K562 (cell line): ENCODE data around the gene ZNF275. TPM values are rescaled to one million over a fixed set of nuclear protein-coding genes. Genes with fewer than 3 reads are reported as not detected.
A peak's percentile ranks its signal among the peaks of the same experiment; 100 is the strongest.

Experiments
- BRD4 ChIP-seq: fragments of 200-600 bp; sonication (generic); IDR thresholded peaks from 2 replicates; pipeline ENCODE4 v1.6.1; 2017; ENCODE audit warnings: inconsistent platforms
- CBX1 ChIP-seq: sonication (generic); IDR thresholded peaks from 2 replicates; pipeline ENCODE4 v1.6.1; 2016; ENCODE audit warnings: antibody characterized with exemption, low read depth, mild to moderate bottlenecking
- ETV1 ChIP-seq: fragments of 450-650 bp; conservative IDR thresholded peaks from 2 replicates; pipeline ENCODE4 v1.6.1; 2016; ENCODE audit warnings: missing genetic modification characterization, control low read depth, low read depth, missing compliant biosample characterization
- FIP1L1 ChIP-seq: fragments of 200-400 bp; formaldehyde crosslinking; IDR thresholded peaks from 2 replicates; pipeline ENCODE4 v1.6.1; 2018; ENCODE audit warnings: mild to moderate bottlenecking, low read depth, low read length; ENCODE audit not compliant: poor library complexity, severe bottlenecking
- GTF2E2 ChIP-seq: fragments of 200-800 bp; sonication (Bioruptor generic); IDR thresholded peaks from 2 replicates; pipeline ENCODE4 v1.6.1; 2016; ENCODE audit warnings: missing genetic modification characterization, missing compliant biosample characterization
- ID3 ChIP-seq, 2 experiments: fragments of 250-450 bp in 1 of 2; fragments of 450-650 bp in 1 of 2; sonication (Bioruptor Pico) in 1 of 2; IDR thresholded peaks; 2 replicates each; pipeline versions ENCODE4 v1.6.1 to v1.8.0; 2016 to 2021; ENCODE audit warnings: mild to moderate bottlenecking in 2 of 2, moderate library complexity in 2 of 2, missing compliant biosample characterization in 1 of 2, missing genetic modification characterization in 1 of 2
- KDM1A ChIP-seq, 2 experiments: fragments of 450-650 bp; IDR thresholded peaks; 2 replicates each; pipeline ENCODE4 v1.6.1; 2016; ENCODE audit warnings: mild to moderate bottlenecking in 2 of 2
- MAFF ChIP-seq: IDR thresholded peaks from 2 replicates; pipeline ENCODE4 v1.6.1; 2012; ENCODE audit warnings: low read length, improper control_type of control experiment
- NR4A1 ChIP-seq, 2 experiments: fragments of 250-450 bp in 1 of 2; fragments of 450-650 bp in 1 of 2; sonication (Bioruptor Pico) in 1 of 2; IDR thresholded peaks; 2 replicates each; pipeline versions ENCODE4 v1.4.0 to v1.6.1; 2016 to 2020; ENCODE audit warnings: mild to moderate bottlenecking in 2 of 2, missing compliant biosample characterization in 1 of 2, missing genetic modification characterization in 1 of 2, moderate library complexity in 1 of 2
- POLR2A ChIP-seq: fragments of 450-650 bp; conservative IDR thresholded peaks from 2 replicates; pipeline ENCODE4 v1.6.1; 2016
- PTTG1 ChIP-seq: fragments of 450-650 bp; IDR thresholded peaks from 2 replicates; pipeline ENCODE4 v1.6.1; 2016; ENCODE audit warnings: low read depth, mild to moderate bottlenecking, missing genetic modification characterization, missing compliant biosample characterization
- RBM17 ChIP-seq: fragments of 200-400 bp; formaldehyde crosslinking; IDR thresholded peaks from 2 replicates; pipeline ENCODE4 v1.6.1; 2017; ENCODE audit warnings: low read depth, mild to moderate bottlenecking, low read length, borderline replicate concordance
- SAFB2 ChIP-seq: fragments of 200-400 bp; formaldehyde crosslinking; IDR thresholded peaks from 2 replicates; pipeline ENCODE4 v1.6.1; 2018; ENCODE audit warnings: borderline replicate concordance, low read length, low read depth, moderate library complexity; ENCODE audit not compliant: severe bottlenecking
- SMAD4 ChIP-seq: fragments of 250-450 bp; sonication (Bioruptor Pico); conservative IDR thresholded peaks from 2 replicates; pipeline ENCODE4 v1.8.0; 2021; ENCODE audit warnings: inconsistent platforms, mild to moderate bottlenecking, moderate library complexity
- SNAPC5 ChIP-seq: fragments of 250-450 bp; sonication (Bioruptor Pico); IDR thresholded peaks from 2 replicates; pipeline ENCODE4 v1.8.0; 2021; ENCODE audit warnings: moderate library complexity, mild to moderate bottlenecking, inconsistent platforms
- SREBF2 ChIP-seq: sonication (generic); formaldehyde crosslinking; IDR thresholded peaks from 2 replicates; pipeline ENCODE4 v1.4.0; 2020; ENCODE audit warnings: mild to moderate bottlenecking, missing genetic modification reagents
- USF2 ChIP-seq: sonication (generic); formaldehyde crosslinking; IDR thresholded peaks from 2 replicates; pipeline ENCODE4 v1.5.0; 2020; ENCODE audit warnings: missing genetic modification reagents
- ZBTB12 ChIP-seq: fragments of 250-450 bp; sonication (Bioruptor Pico); IDR thresholded peaks from 2 replicates; pipeline ENCODE4 v1.4.0; 2020
- ZBTB26 ChIP-seq: fragments of 450-650 bp; formaldehyde crosslinking; IDR thresholded peaks from 2 replicates; pipeline ENCODE4 v1.4.0; 2022; ENCODE audit warnings: missing genetic modification characterization
- ZBTB7A ChIP-seq: IDR thresholded peaks from 2 replicates; pipeline ENCODE4 v1.6.1; 2011; ENCODE audit warnings: low read depth, mild to moderate bottlenecking, low read length, moderate library complexity, borderline replicate concordance; ENCODE audit not compliant: control insufficient read depth
- ZFP1 ChIP-seq: fragments of 450-650 bp; formaldehyde crosslinking; IDR thresholded peaks from 2 replicates; pipeline ENCODE4 v1.4.0; 2020; ENCODE audit warnings: mild to moderate bottlenecking, mixed read lengths
- ZNF449 ChIP-seq: fragments of 250-450 bp; sonication (Bioruptor Pico); IDR thresholded peaks from 2 replicates; pipeline ENCODE4 v1.8.0; 2022; ENCODE audit warnings: moderate library complexity, mild to moderate bottlenecking, inconsistent platforms
- ZNF77 ChIP-seq: fragments of 250-450 bp; sonication (Bioruptor Pico); IDR thresholded peaks from 2 replicates; pipeline ENCODE4 v1.5.0; 2020
- ZNF778 ChIP-seq: fragments of 450-650 bp; formaldehyde crosslinking; IDR thresholded peaks from 2 replicates; pipeline ENCODE4 v1.4.0; 2020; ENCODE audit warnings: mild to moderate bottlenecking, moderate library complexity
- polyA plus RNA-seq, 8 experiments: library from polyadenylated mRNA; depleted of rRNA in 4 of 8; stranded (reverse) in 5 of 8; unstranded in 3 of 8; fragments of >200 nt; fragmentation: Nextera tagmentation in 2 of 8; fragmentation: Illumina TruSeq in 1 of 8; extraction: Ambion mirVana in 2 of 8; extraction: Trizol in 1 of 8; gene quantifications; 2 replicates each; pipeline versions ENCODE4 v1.2.1 to v1.2.3, GENCODE V29; 2011 to 2014; ENCODE audit warnings: inconsistent platforms in 1 of 8, missing spikeins in 1 of 8
- total RNA-seq, 7 experiments: library from RNA; depleted of rRNA in 6 of 7; stranded (reverse); fragments of >200 nt in 6 of 7; fragmentation: Illumina TruSeq in 2 of 7; extraction: Trizol in 2 of 7; gene quantifications; 2 replicates each; pipeline versions ENCODE4 v1.2.1 to v1.2.3, GENCODE V29; 2011 to 2021; ENCODE audit warnings: low replicate concordance in 1 of 7

Gene ZNF275
- total and polyA plus RNA-seq, 9 of the 15 experiments (the other 6 are each of a cell fraction or from before 2014, with no cell fraction given): 2.1 to 19.1 (median 12.0) TPM

- no peak for TF ChIP-seq CBX1
- no peak for TF ChIP-seq ETV1 (tag)
- no peak; the same call in 1 of the 2 replicates for TF ChIP-seq PTTG1 (tag)
- no peak for TF ChIP-seq SAFB2
- no peak for TF ChIP-seq ZBTB26 (CRISPR knock-in tag)
- no peak for TF ChIP-seq ID3 (CRISPR knock-in tag; IDR thresholded peaks at IDR 0.05)
- TF ChIP-seq ID3 (tag; IDR thresholded peaks at IDR 0.05): no peak
- TF ChIP-seq ZBTB7A: no peak
- no peak for TF ChIP-seq GTF2E2 (tag)
- TF ChIP-seq ZNF778 (CRISPR knock-in tag): no peak
- peak; percentile 59 for TF ChIP-seq ZNF449
- TF ChIP-seq USF2 (CRISPR knock-in tag): no peak
- TF ChIP-seq SREBF2: no peak
- no peak for TF ChIP-seq SNAPC5 (CRISPR knock-in tag)
- TF ChIP-seq POLR2A: no peak
- no peak for TF ChIP-seq BRD4
- no peak for TF ChIP-seq ZFP1 (CRISPR knock-in tag)
- no peak for TF ChIP-seq RBM17
- no peak for TF ChIP-seq ZBTB12 (CRISPR knock-in tag)
- no peak for TF ChIP-seq NR4A1 (CRISPR knock-in tag; IDR thresholded peaks at IDR 0.05)
- TF ChIP-seq NR4A1 (tag; IDR thresholded peaks at IDR 0.05): peak; percentile 72
- TF ChIP-seq MAFF: no peak
- no peak for TF ChIP-seq ZNF77 (CRISPR knock-in tag)
- TF ChIP-seq FIP1L1: no peak
- no peak for TF ChIP-seq KDM1A (IDR thresholded peaks at IDR 0.05)
- TF ChIP-seq SMAD4: no peak
These were observed 46.1 kb downstream of the ZNF275 start (continued) for GRCh38 chrX:153379971-153380581.
